ENCODE measurements around the gene ARPC5.

Gene ARPC5

DNA sequence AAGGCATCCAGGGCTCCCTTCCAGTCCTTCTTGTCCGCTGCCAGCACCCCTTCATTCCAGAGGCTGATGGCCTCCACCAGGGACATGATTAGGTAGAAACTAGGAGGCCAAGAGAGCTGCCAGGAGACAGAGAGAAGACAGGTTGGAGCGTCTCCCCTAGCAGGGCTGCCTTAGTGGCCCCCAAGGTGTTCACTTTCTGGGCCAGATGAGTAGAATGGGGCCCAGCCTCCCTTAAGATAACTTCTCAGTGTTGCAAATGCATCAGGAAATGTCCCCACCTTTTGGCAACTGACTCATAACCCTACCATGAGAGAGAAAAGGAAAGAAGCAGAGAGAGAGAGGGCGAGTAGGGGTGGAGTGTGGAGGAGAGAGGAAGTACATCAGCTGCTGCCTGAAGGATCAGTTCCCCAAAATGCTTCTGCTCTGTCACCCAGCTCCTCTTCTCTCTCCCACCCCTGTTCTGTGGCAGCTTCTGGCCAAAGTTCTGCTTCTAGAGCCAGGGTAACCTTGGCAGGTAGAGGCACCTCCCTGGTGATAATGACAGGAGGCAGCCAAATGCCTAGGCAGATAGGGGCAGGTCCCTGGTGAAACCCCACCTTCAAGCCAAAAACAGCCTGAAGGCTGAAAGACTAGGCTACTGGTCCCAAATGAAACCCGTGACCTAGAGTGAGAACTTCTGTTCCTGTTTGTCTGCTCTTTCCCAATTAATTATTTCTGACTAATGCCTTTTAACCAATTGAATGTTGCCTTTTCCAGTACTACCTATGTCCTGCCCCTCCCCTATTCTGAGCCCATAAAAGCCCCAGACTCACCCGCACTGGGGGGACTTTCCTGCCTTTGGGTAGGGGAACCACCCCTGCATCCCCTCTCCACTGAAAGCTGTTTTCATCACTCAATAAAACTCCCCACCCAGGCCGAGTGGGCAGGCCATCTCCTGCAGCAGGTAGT, 45.1 kb downstream of the ARPC5 start, which contains the start of gene NCF2:
TSS of gene NCF2 (minus strand) at position 216 of the 948 bp plus-strand sequence. CDS start at position 86, 130 bp downstream.
- H3K4me3 ChIP-seq (ENCODE audit: low read depth, low read length) = no peak within 1 kb of the TSS
- no peaks in the 10 kb centered on the region for H3K36me3 ChIP-seq (ENCODE audit: control insufficient read depth, insufficient read depth, low read length)
- no peaks in the 10 kb centered on the region for H3K27me3 ChIP-seq (ENCODE audit: control insufficient read depth, insufficient read depth, low read length)
- H3K9me3 ChIP-seq (ENCODE audit: control insufficient read depth, insufficient read depth, low read length) = no peaks in the 10 kb centered on the region
- H3K9ac ChIP-seq (ENCODE audit: low read depth, low read length) = no peak within 1 kb of the TSS
- H3K4me1 ChIP-seq (ENCODE audit: control insufficient read depth, insufficient read depth, low read length) = peaks cover 10% of the 10 kb centered on the region

DNA sequence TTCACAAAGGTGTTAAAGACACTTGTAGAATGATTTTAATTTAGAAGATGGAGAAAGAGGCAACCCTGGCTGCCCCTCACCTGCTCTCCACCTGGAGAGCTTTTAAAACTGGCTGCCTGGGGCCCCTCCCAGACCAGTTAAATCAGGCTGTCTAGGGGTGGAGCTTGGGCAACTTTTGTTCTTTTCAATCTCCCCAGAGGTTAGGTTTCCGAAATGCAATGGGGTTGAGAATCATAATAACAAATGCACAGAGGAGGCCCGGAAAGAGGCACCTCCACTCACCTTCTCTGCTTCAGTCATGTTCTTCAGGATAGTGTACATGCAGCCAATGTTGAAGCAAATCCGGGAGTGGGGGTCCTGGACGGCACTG, 45.7 kb downstream of the ARPC5 start:
- H3K27me3 ChIP-seq (ENCODE audit: control insufficient read depth, insufficient read depth, low read length) = no peaks in the 10 kb centered on the region
- no peaks in the 10 kb centered on the region for H3K36me3 ChIP-seq (ENCODE audit: control insufficient read depth, insufficient read depth, low read length)
- no peaks in the 10 kb centered on the region for H3K9me3 ChIP-seq (ENCODE audit: control insufficient read depth, insufficient read depth, low read length)
- no peak overlapping the region for H3K4me3 ChIP-seq (ENCODE audit: low read depth, low read length)
- peaks cover 10% of the 10 kb centered on the region for H3K4me1 ChIP-seq (ENCODE audit: control insufficient read depth, insufficient read depth, low read length)
- no peak overlapping the region for H3K9ac ChIP-seq (ENCODE audit: low read depth, low read length)

GRCh38 chr1:183589384-183589783, 46.2 kb downstream of the ARPC5 start:
- no peaks in the 10 kb centered on the region for H3K9me3 ChIP-seq (ENCODE audit: control insufficient read depth, insufficient read depth, low read length)
- H3K4me3 ChIP-seq (ENCODE audit: low read depth, low read length) = no peak overlapping the region
- H3K4me1 ChIP-seq (ENCODE audit: control insufficient read depth, insufficient read depth, low read length) = peaks cover 10% of the 10 kb centered on the region
- H3K27me3 ChIP-seq (ENCODE audit: control insufficient read depth, insufficient read depth, low read length) = no peaks in the 10 kb centered on the region
- H3K9ac ChIP-seq (ENCODE audit: low read depth, low read length) = no peak overlapping the region
- no peaks in the 10 kb centered on the region for H3K36me3 ChIP-seq (ENCODE audit: control insufficient read depth, insufficient read depth, low read length)

DNA sequence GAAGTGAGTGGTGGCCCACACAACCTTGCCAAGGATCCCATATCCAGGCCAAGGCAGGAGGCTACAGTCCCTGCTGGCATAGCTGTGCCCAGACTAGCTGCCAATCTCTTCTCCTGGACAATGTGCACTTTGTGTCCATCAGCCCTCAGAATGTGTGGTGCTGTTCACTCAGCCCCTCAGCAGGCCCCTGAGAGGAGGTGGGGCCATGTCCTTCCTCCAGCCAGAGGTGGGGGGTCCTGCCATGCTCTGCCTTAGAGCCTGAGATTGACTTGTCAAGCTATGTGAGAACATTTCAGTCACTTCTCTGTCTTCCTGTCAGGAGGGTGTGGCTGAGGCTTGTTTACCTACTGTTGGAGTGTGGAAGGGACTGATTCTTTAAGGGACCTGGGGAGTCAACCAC, 46.8 kb downstream of the ARPC5 start:
- H3K9me3 ChIP-seq (ENCODE audit: control insufficient read depth, insufficient read depth, low read length) = no peaks in the 10 kb centered on the region
- no peak overlapping the region for H3K4me3 ChIP-seq (ENCODE audit: low read depth, low read length)
- no peaks in the 10 kb centered on the region for H3K36me3 ChIP-seq (ENCODE audit: control insufficient read depth, insufficient read depth, low read length)
- H3K9ac ChIP-seq (ENCODE audit: low read depth, low read length) = no peak overlapping the region
- H3K4me1 ChIP-seq (ENCODE audit: control insufficient read depth, insufficient read depth, low read length) = peaks cover 10% of the 10 kb centered on the region
- H3K27me3 ChIP-seq (ENCODE audit: control insufficient read depth, insufficient read depth, low read length) = no peaks in the 10 kb centered on the region

DNA sequence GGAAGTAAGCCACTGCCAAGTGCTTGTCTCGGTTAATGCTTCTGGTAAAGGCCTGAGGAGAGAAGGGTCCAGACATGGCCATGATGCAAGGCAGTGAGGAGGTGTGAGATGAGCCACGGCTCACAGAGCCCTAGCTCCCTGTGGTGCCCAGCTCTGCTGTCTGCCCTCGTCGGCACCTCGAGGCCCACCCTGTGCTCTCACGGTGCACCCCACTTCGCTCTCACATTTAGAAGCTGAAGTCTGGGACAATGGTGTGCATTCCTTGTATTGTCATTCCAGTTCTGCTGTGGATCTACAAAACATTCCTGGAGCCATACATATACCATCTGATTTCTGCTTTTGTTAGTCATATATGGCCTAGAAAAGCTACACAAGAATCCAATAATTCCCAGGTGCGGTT, 48.7 kb downstream of the ARPC5 start:
- H3K4me1 ChIP-seq (ENCODE audit: control insufficient read depth, insufficient read depth, low read length) = peaks cover 5% of the 10 kb centered on the region
- no peaks in the 10 kb centered on the region for H3K36me3 ChIP-seq (ENCODE audit: control insufficient read depth, insufficient read depth, low read length)
- H3K9me3 ChIP-seq (ENCODE audit: control insufficient read depth, insufficient read depth, low read length) = no peaks in the 10 kb centered on the region
- H3K4me3 ChIP-seq (ENCODE audit: low read depth, low read length) = no peak overlapping the region
- no peak overlapping the region for H3K9ac ChIP-seq (ENCODE audit: low read depth, low read length)
- H3K27me3 ChIP-seq (ENCODE audit: control insufficient read depth, insufficient read depth, low read length) = no peaks in the 10 kb centered on the region

DNA sequence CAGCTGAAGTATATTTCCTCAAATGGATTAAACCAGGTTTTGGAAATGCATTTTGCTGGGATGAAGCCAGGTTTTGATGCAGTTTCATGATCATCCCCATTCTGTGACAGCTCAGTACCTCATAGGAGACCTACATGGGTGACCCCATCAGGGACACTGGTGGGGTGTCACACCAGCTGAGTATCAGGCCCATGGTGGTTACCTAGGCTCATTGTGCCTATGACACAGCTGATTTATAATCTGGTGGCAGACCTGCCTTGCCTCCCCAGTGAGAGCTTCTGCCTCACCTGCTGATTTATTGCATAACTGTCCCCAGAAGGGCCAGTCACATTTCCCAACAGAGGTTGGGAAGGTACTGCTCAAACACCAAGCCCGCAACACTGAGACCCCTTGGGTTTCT, 49.1 kb downstream of the ARPC5 start:
- no peaks in the 10 kb centered on the region for H3K27me3 ChIP-seq (ENCODE audit: control insufficient read depth, insufficient read depth, low read length)
- no peaks in the 10 kb centered on the region for H3K36me3 ChIP-seq (ENCODE audit: control insufficient read depth, insufficient read depth, low read length)
- no peaks in the 10 kb centered on the region for H3K9me3 ChIP-seq (ENCODE audit: control insufficient read depth, insufficient read depth, low read length)
- H3K4me3 ChIP-seq (ENCODE audit: low read depth, low read length) = no peak overlapping the region
- no peak overlapping the region for H3K9ac ChIP-seq (ENCODE audit: low read depth, low read length)
- H3K4me1 ChIP-seq (ENCODE audit: control insufficient read depth, insufficient read depth, low read length) = peaks cover 5% of the 10 kb centered on the region

GRCh38 chr1:183585038-183585437, 50.5 kb downstream of the ARPC5 start:
- peaks cover 8% of the 10 kb centered on the region for H3K4me1 ChIP-seq (ENCODE audit: control insufficient read depth, insufficient read depth, low read length)
- no peaks in the 10 kb centered on the region for H3K27me3 ChIP-seq (ENCODE audit: control insufficient read depth, insufficient read depth, low read length)
- no peaks in the 10 kb centered on the region for H3K36me3 ChIP-seq (ENCODE audit: control insufficient read depth, insufficient read depth, low read length)
- H3K9ac ChIP-seq (ENCODE audit: low read depth, low read length) = no peak overlapping the region
- no peaks in the 10 kb centered on the region for H3K9me3 ChIP-seq (ENCODE audit: control insufficient read depth, insufficient read depth, low read length)
- H3K4me3 ChIP-seq (ENCODE audit: low read depth, low read length) = no peak overlapping the region

GRCh38 chr1:183584147-183584546, 51.4 kb downstream of the ARPC5 start:
- no peaks in the 10 kb centered on the region for H3K36me3 ChIP-seq (ENCODE audit: control insufficient read depth, insufficient read depth, low read length)
- H3K27me3 ChIP-seq (ENCODE audit: control insufficient read depth, insufficient read depth, low read length) = no peaks in the 10 kb centered on the region
- no peak overlapping the region for H3K4me3 ChIP-seq (ENCODE audit: low read depth, low read length)
- H3K9ac ChIP-seq (ENCODE audit: low read depth, low read length) = no peak overlapping the region
- H3K4me1 ChIP-seq (ENCODE audit: control insufficient read depth, insufficient read depth, low read length) = peaks cover 8% of the 10 kb centered on the region
- no peaks in the 10 kb centered on the region for H3K9me3 ChIP-seq (ENCODE audit: control insufficient read depth, insufficient read depth, low read length)

- no peak overlapping the region for H3K9ac ChIP-seq (ENCODE audit: low read depth, low read length)
- no peaks in the 10 kb centered on the region for H3K36me3 ChIP-seq (ENCODE audit: control insufficient read depth, insufficient read depth, low read length)
- H3K27me3 ChIP-seq (ENCODE audit: control insufficient read depth, insufficient read depth, low read length) = no peaks in the 10 kb centered on the region
- H3K9me3 ChIP-seq (ENCODE audit: control insufficient read depth, insufficient read depth, low read length) = no peaks in the 10 kb centered on the region
- peaks cover 4% of the 10 kb centered on the region for H3K4me1 ChIP-seq (ENCODE audit: control insufficient read depth, insufficient read depth, low read length)
- no peak overlapping the region for H3K4me3 ChIP-seq (ENCODE audit: low read depth, low read length)
These were observed 52.1 kb downstream of the ARPC5 start for GRCh38 chr1:183583466-183583865.

DNA sequence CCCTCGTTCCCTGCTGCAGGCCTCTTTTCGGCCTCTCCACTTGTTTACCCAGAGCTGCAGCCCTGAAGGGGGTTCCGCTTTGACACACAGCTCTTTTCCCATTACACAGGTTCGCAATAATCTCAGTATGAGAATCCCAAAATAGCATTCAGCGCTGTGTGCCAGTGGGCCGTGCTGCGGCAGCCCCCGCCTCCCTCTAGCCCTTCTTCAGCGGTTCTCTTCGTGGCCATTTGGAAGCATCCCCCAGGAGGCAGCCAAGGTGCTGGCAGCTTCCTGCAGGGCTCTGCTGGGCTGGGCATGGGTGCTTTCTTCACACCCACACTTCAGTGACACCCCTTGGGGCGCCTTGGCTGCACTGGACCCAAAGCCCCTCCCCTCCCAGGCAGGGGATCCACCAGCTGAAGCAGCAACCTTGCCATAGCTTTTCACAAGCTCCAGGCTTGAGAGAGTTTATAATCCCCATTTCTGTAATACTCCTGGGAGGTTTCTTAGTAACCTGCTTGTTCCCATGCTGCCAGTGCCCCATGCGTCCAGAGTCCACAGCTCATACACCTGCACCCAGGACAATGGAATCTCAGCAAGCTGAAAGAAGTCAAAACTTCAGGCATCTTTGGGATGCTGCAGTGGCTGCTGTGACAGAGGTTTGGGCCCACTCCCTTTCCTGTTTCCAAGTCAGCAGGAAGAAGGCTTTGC, 53.4 kb downstream of the ARPC5 start:
- H3K9me3 ChIP-seq (ENCODE audit: control insufficient read depth, insufficient read depth, low read length) = no peaks in the 10 kb centered on the region
- H3K9ac ChIP-seq (ENCODE audit: low read depth, low read length) = no peak overlapping the region
- H3K27me3 ChIP-seq (ENCODE audit: control insufficient read depth, insufficient read depth, low read length) = no peaks in the 10 kb centered on the region
- H3K36me3 ChIP-seq (ENCODE audit: control insufficient read depth, insufficient read depth, low read length) = no peaks in the 10 kb centered on the region
- peaks cover 4% of the 10 kb centered on the region for H3K4me1 ChIP-seq (ENCODE audit: control insufficient read depth, insufficient read depth, low read length)
- H3K4me3 ChIP-seq (ENCODE audit: low read depth, low read length) = no peak overlapping the region

GRCh38 chr1:183580281-183580682, 55.3 kb downstream of the ARPC5 start:
- Histone ChIP-seq H3K36me3 (ENCODE audit: control insufficient read depth, insufficient read depth, low read length) (no peaks in the 10 kb centered on the region), H3K4me3 (ENCODE audit: low read depth, low read length) (no peak overlapping the region), H3K4me1 (ENCODE audit: control insufficient read depth, insufficient read depth, low read length) (peaks cover 4% of the 10 kb centered on the region), H3K27me3 (ENCODE audit: control insufficient read depth, insufficient read depth, low read length) (no peaks in the 10 kb centered on the region), H3K9ac (ENCODE audit: low read depth, low read length) (no peak overlapping the region), H3K9me3 (ENCODE audit: control insufficient read depth, insufficient read depth, low read length) (no peaks in the 10 kb centered on the region)

DNA sequence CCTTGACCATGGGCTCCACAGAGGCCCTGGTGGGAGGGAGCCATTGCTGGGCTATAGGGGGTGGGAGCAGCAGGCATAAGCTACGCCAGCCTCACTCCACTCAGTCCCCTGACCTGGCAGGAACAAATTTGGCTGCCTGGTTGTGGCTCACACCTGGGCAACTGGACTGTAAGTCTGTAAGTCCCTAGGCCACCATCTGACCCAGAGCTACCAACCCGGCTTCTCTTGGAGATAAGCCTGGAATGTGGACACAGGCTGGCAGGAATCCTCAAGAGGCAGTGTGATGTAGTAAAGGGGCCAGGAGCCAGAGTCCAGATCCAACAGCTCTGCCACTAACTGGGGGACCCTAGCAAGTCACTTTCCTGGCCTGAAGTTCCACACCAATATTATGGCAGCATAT, 56.7 kb downstream of the ARPC5 start:
- Histone ChIP-seq H3K4me3 (ENCODE audit: low read depth, low read length) (no peak overlapping the region), H3K9me3 (ENCODE audit: control insufficient read depth, insufficient read depth, low read length) (no peaks in the 10 kb centered on the region), H3K4me1 (ENCODE audit: control insufficient read depth, insufficient read depth, low read length) (peaks cover 4% of the 10 kb centered on the region), H3K27me3 (ENCODE audit: control insufficient read depth, insufficient read depth, low read length) (no peaks in the 10 kb centered on the region), H3K36me3 (ENCODE audit: control insufficient read depth, insufficient read depth, low read length) (no peaks in the 10 kb centered on the region), H3K9ac (ENCODE audit: low read depth, low read length) (no peak overlapping the region)
